GM18858 (cell line): Measurements from ENCODE around the gene PDE4B.
A peak's percentile ranks its signal among the peaks of the same experiment; 100 is the strongest.

Experiments
- ATAC-seq: cut with Tn5 transposase; IDR thresholded peaks from one replicate; pipeline ENCODE4 v1.9.1; 2021; ENCODE audit not compliant: unreplicated experiment

Gene PDE4B

DNA sequence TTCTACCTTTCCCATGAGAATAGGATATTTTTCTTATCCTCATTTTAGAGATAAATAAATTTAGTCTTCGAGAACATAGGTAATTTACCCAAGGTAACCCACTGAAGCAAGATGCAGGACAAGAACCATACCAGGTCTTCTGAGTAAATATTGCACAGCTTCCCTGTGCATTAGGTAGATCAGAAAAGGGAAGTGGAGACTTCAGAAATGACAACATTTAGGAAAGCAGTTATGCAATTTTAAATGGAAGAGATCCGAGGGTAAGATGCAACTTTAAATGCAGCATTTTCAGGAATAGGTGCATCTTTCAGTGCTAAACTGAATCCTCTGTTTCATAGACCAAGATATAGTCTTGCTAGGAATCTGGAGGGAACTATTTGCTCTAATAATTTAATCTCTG, 534.9 kb downstream of the PDE4B start:
- peak; percentile 26 for ATAC-seq

DNA sequence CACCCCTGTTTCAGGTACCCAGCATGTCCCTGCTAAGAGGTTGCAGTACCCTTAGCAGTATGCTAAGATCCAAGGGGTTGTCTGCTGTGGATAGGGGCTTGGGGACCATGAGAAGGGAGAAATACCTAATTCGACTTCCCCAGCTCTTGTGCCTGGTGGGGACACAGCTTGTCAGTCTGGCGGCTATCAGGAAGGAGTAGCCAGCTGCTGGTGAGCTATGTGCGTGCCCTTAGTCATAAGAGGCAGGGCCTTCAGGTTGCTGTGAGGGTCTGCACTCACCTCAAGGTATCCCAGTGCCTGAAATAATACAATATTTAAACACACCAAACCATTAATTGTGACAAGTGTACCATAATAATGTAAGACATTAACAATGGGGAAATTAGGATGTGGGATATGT, 536.2 kb downstream of the PDE4B start:
- ATAC-seq = no peak

DNA sequence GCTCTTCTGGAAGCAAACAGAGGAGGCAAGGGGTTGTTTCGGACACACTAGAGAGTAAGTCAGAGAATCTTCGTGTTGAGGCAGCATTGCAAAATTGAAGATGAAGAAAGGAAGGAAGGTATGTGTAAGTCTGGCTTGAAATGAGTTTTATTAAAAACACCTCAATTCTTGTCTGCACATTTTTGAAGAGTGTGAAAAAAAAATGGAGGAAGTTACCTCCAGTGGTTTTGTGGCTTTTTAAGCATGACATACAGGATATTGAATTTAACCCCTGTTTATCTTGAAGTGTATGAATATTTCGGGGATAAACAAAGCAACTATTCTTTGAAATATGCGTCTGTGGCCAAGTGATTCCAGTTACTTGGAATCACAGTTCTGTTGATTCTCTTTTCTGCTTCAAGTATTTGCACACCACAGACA, 538.0 kb downstream of the PDE4B start:
- ATAC-seq = no peak

DNA sequence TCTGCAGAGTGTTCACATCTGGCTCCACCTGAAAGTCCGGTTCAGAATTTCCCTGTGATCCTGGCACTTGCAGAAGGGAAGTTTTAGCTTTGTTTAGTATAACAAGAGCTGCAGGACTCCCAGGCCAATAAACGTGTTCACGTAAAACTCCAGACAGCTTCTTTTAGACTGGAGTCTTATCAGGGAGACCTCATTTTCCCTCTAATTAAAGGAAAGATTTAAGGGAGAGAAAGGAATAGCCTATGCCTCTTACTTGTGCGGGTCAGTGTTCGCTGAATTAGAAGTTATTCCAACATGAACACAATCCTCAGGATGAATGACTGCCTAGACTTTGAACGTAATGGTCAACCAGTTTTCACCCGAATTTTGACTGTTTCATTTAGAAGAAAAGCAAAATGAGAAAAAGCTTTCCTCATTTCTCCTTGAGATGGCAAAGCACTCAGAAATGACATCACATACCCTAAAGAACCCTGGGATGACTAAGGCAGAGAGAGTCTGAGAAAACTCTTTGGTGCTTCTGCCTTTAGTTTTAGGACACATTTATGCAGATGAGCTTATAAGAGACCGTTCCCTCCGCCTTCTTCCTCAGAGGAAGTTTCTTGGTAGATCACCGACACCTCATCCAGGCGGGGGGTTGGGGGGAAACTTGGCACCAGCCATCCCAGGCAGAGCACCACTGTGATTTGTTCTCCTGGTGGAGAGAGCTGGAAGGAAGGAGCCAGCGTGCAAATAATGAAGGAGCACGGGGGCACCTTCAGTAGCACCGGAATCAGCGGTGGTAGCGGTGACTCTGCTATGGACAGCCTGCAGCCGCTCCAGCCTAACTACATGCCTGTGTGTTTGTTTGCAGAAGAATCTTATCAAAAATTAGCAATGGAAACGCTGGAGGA, 539.2 kb downstream of the PDE4B start:
- ATAC-seq = no peak

DNA sequence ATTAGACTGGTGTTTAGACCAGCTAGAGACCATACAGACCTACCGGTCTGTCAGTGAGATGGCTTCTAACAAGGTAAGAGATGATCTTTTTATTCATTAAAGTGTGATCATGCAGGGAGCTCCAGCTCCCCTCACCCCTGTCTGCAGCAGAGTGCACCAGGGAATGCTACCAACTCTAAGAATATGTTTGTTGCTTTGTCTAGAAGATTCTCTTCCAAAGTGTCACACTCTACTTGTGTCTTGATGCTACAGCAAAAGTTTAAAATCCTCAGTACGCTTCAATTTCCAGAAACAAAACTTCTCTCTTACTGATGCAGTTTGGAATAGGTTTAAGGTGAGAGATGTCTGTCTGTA, 539.8 kb downstream of the PDE4B start:
- no peak for ATAC-seq

DNA sequence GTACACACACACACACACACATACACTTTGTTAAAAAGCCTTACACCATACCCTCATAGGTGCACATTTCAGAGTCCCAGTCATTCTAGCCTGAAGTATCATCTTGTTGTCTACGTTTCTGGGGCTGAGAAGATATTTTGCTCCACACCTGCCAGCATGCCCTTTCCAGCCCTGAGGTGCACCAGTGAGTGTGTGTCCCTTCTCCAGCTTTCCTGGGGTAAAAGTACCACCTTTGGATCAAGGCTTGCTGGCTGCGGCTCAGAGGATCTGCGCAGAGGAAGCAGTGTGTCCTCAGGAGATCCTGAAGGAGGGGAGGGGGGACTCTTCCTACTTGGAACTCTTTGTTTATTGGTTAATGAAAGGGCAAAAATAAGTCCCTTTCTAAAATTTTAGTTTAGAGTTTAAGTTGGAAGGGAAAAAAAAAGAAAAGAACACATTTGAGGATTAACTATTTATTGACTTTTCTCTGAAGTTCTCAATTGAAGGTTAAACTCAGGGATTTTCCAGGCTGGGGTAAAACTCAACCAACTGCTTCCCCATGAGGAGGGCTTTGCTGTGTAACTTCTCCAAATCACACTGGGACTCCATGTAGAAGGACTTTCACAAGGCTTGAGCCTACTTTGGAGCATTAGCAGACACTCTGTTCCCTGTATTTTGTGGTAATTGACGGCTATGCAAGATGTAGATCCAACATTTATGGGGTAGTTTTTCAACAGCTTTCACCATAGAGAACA, 540.9 kb downstream of the PDE4B start:
- ATAC-seq = no peak

DNA sequence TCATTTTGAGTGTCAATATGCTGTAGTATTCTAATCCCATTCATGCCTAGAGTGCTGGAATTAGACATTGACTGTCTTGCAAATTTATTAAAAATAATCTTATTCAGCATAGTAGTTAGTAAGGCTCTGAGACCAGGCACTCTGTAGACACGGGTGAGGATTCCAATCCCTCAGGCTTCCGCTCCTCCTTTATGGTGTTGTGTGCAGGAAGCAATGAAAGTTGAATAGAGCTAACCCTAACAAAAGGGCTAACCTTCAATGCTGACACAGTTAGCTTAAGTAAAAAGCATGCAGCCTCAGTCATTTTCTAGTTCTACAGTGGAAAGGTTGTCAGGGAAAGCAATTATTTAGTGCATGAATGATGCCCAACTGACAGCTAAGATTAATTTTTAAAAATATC, 541.6 kb downstream of the PDE4B start:
- no peak for ATAC-seq

DNA sequence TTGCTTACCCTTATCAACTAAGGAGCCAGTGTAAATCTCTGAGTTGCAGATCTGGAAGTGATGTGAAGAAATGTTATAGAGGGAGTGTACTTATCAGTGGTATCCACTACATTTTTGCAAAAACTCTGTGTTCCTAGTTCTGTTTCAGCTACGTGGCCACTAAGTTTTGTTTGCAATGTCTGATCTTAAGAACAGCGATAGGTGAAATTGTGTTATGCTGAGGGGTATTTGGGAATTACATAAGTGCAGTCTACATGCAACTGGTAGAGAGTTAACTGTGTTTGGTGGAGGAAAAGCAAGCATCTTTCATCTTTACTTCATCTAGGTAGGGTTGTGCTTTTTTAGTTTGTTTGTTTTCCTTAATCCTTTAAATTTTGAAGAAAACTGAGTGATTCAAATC, 542.4 kb downstream of the PDE4B start:
- ATAC-seq = no peak

DNA sequence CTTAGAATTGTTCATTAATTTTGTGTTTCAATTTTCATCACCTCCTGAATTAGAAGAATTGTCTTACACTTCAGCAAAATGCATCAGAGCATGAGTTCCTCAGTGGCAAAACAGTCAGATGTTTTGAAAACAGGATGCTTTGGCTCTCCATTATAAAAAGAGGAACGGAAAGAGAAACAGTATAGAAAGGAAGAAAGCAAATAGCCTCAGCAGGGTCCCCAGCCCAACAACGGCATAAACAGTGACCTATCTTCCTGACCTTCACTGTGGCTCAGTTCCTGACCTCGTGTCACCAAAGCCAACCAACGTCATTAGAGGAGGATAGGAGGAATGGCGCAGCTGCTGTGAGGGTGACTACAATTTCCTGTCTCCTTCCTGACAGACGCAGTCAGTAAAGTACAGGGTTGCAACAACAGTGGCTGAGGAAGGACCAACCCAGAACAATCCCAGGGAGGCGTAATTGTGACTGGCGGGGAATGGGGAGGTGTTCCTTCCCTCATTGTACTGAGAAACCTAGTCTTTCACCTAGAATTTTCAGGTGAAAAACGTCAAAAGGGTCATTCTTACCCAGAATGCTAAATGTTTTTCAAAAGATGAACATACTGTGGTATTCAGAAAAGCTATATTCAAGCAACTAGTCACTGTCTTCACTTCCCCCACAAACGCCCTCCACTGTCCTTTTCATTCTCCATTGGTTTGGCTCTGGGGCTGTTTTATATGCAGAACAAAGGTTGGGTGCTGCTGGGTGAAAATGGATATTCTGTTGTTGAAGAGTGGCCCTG, 543.4 kb downstream of the PDE4B start:
- peak; percentile 71 for ATAC-seq

DNA sequence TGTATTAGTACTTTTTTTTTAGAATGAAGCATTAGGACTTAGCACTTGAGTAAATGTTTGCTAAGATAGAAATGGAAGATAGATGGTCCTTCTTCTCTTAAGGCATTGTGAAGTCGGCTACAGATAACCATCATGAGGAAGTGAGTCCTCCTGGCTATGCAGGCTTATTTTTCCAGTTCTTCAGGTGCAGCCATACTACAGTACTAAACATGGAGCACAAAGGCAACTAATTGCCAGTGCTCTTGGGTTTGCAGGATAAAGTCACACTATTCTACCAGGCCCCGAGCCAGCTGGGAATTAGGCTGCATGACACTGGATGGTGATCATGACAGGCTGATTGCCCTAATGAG, 543.9 kb downstream of the PDE4B start:
- no peak for ATAC-seq

DNA sequence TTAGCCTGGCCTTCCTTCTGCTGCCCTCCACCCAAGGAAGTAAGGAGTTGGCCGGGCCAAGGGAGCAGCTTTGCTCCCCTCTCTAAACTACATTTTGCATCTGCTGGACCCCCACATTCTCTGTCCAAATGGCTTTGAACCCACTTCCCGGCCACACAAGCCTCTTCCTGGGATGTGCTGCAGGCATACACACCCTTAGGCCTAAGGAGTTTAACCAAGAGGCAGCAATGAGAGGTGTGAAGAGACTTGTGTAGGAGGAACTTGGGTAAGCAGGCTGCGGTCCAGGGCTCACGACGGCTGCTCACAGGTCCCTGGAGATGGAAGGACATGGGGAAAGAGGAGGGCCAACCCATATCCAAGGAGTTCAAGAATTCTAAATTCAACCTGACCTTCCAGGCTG, 544.6 kb downstream of the PDE4B start:
- no peak for ATAC-seq

DNA sequence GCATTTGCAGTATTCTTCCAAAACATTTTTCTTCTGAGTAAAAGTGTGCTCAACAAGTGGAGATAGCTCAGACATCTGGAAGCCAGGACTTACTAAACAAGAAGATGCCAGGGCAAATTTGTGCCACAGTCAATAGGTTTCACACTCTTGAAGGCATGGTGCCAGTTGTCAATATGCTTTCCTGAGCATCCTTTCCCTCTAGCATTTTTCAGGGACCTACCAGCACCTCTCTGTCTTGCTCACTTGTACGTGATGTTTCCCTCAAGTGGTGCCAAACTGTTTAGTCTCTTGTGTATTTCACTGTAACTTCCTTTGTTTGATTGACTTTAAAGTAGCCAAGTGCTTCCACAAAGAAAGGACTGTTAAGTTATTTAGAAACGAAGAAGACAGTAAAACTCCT, 547.2 kb downstream of the PDE4B start:
- ATAC-seq = no peak

DNA sequence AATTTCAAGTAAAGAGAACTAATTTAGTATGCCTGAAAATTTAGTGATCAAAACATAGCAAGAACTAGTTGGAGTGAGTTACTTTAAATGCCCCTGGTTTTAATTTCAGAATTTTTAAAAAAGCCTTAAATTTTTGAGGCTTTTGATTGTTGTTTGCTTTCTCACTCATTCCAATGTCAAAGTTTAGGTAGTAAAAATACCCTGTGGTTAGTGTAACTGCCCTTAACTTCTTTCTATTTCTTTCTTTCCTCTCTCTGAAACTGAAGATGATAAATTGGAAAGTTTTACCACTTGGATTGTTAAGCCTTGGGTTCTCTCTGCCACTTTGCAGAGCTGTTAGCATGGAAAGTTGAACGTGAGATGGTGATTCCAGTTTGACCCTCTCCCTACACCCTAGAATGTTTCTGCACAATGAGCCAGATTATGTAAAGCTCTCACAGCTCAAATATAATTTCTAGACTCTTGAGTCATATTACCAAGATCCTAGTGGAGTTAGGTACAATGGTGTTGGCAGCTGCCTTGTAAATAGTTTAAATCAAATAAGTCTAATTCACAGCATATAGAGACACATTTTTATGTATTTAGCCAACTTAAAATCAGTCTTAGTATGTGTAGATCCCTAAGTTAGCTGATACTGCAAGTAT, 548.9 kb downstream of the PDE4B start:
- ATAC-seq = no peak

DNA sequence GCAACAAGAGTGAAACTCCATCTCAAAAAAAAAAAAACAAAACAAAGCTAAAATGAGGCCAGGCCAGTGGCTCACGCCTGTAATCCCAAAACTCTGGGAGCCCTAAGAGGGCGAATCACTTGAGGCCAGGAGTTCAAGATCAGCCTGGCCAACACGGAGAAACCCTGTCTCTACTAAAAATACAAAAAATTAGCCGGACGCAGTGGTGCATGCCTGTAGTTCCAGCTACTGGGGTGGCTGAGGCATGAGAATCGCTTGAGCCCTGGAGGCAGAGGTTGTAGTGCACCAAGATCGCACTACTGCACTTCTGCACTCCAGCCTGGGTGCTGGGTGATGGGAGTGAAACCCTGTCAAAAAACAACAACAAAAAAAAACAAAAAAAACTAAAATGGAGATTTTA, 550.0 kb downstream of the PDE4B start:
- ATAC-seq = no peak

DNA sequence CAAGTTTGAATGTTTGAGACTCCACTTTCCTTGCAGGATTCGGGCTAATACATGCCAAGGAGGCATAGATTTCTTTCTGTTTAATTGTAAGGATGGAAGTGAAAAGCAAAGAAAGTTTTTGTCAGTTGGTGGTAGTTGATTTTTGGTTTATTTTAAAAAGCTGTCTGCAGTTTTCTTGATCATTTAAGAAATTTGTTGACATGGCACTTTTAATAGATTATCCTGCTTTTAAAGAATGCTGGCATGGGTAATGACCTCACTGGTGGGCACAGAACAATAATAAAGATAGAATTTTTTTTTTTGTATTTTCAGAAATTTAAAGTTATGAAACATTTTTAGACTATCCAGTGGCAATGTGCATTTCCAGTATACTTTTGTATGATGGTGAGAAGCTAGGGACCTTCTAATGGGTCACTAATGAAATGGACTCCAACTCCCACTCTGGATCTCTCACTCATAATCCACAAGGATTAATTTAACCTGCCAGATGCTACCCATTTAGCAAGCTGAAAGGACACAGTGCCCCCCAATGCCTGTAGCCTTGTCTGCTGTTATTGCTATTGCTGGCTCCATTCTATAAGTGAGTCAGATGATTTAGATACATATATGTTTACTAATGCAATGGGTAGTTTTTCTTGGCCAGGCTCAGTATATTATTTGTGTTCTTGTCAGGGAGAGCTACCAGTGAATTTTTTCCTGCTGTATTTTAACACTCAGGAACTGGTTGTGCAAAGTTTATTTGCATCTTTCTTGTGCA, 551.1 kb downstream of the PDE4B start:
- ATAC-seq = no peak

DNA sequence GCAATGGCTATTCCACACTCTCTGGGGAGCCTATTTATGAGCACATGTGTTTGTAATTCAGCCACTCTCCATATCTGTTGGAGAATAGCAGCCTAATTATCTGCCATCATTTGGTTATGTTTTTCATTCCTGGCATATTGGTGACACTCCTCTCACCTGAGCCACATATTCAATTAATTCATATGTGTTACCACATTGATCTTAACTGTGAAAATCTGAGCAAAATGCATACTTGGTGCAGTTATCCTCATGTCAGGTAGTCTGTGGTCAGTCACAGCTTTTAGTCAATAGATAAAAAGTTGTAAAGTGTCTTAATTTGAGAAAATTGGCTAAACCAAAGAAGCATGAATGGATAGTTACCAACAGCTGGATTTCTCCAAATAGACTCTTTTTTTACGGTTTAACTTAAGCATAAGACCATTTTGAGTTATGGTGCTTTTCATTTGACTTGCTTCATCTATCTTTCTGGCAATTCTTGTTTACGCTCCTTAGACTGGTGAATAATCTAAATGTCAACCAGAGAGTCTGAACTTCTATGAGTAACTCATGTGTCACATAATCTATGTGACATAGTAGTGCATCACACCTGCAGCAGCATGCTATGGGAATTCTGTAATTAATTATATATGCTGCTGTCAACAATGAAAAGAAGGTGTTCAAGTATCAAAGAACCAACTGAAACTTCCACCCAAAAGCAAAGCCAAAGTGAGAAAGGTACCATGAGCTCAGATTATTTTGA, 553.5 kb downstream of the PDE4B start:
- no peak for ATAC-seq

DNA sequence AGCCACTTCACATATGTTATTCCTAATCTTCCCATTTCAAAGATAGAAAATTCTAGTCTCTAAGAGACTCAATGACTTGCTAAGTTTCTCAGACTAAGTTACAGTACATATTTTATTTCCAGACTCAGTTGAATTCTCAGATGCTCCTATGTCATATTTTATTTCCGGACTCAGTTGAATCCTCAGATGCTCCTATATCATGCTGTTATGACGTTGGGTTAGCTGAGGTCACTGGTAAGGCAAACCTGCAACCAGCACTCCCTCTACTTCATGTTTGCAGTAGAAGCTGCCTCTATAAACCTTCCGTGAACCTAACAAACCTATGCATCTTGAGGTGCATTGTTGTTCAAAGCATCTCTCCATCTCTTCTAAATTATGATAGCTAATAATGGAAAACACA, 554.2 kb downstream of the PDE4B start:
- no peak for ATAC-seq

DNA sequence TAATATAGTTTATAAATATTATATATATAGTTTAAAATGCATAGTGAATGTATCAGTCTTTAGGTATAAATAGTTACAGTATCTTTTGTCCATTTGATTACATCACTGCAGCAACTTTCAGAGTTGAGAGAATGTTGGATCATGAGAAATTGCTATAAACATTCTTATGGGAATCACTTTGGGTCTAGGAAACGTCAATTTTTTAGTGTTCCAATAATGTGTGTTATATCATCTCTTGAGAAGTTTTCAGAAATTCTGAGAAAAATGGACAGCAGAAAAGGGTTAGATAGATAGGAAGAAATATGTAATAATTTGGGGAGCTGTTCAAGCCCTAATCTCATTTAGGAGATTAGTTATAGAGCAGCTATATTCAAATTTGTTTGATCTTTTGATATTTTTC, 556.1 kb downstream of the PDE4B start:
- ATAC-seq = no peak

DNA sequence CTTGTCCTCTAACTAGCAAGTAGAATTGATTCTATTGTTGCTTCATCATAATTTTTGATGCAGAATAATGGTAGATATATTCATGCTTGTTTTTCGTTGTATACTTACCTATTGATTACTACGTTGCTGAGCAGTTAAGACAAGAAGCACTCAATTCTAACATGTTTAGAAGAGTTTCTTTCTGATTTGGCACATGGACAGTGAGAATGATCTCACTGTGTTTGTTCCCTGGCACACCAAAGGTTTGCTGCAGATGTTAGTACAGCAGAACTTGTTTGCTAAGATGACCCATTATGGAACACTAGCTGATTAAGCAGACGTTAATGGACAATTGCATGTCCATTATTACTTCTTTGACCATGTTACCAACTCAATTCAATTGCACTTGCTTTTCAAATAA, 556.5 kb downstream of the PDE4B start:
- ATAC-seq = no peak

DNA sequence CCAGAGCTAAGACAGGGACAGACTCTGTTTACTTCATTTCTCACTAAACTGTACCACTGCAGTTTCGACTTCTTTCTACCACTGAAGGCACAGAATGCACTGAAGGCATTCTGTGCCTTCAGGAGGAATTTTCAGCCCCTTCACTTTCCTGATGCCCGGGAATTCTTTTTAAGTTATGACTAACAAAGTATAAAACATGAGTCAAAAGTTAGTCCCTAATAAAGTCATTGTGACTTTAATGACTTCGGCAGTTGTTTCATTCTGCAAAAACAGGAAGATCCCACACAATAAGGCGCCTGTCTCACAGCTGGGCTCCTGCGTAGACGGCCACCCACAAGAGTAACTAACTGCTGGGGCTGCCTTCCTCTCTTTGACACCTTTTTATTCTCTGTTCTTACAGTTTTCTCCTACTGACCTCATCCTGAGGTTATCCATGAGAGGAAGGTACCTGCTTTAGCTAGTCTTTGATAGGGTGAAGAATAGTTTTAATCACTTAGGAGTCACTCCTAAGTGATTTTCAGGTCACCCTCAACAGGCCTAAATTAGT, 557.4 kb downstream of the PDE4B start:
- ATAC-seq = peak; percentile 40
